Thoracic aorta (tissue), 2 donors: ENCODE data around the gene TOE1. TPM values are rescaled to one million over a fixed set of nuclear protein-coding genes. Genes with fewer than 3 reads are reported as not detected.

Experiments used
- ATAC-seq: fragments of 150-250 bp; one replicate; pipeline ENCODE4 v1.8.0; 2017; ENCODE audit warnings: low read depth; ENCODE audit not compliant: insufficient number of reproducible peaks, low FRiP score
- DNase-seq: peaks from one replicate; pipeline ENCODE4 v3.0.0-alpha.2; 2020; ENCODE audit warnings: low spot score
- H3K27ac ChIP-seq, 2 donors: fragments of 200-600 bp; sonication (generic); 1 replicate in 1 of 2; 2 replicates in 1 of 2; pipeline ENCODE4 v1.5.1; 2016; ENCODE audit warnings: mild to moderate bottlenecking in 2 of 2, moderate library complexity in 2 of 2
- H3K27me3 ChIP-seq: fragments of 200-600 bp; sonication (generic); replicated peaks from 2 replicates; pipeline ENCODE4 v1.6.0; 2016; ENCODE audit warnings: mild to moderate bottlenecking; ENCODE audit not compliant: insufficient read depth
- H3K36me3 ChIP-seq: fragments of 200-600 bp; sonication (generic); one replicate; pipeline ENCODE4 v1.5.1; 2016
- H3K4me1 ChIP-seq, 2 donors: fragments of 200-600 bp; sonication (generic); 1 replicate in 1 of 2; 2 replicates in 1 of 2; pipeline versions ENCODE4 v1.5.1 to v1.6.0; 2016; ENCODE audit warnings: low read depth in 2 of 2, mild to moderate bottlenecking in 1 of 2; ENCODE audit not compliant: control insufficient read depth in 1 of 2
- H3K4me3 ChIP-seq: fragments of 200-600 bp; sonication (generic); 2 replicates; pipeline ENCODE4 v1.5.1; 2016; ENCODE audit warnings: mild to moderate bottlenecking
- H3K9me3 ChIP-seq: fragments of 200-600 bp; sonication (generic); 2 replicates; pipeline ENCODE4 v1.5.1; 2016
- total RNA-seq, 2 donors: library from RNA; depleted of rRNA; stranded (reverse); fragments of >200 nt; gene quantifications; one replicate each; pipeline versions ENCODE4 v1.1.0 to v1.2.3, GENCODE V29; 2016
- TF ChIP-seq, protein P1 (sequence below): fragments of 200-600 bp; sonication (generic); IDR thresholded peaks from one replicate; pipeline ENCODE4 v1.5.1; 2019; ENCODE audit warnings: antibody characterized with exemption

The TOE1 gene
- total RNA-seq, 2 donors from 2014 or later: 4.7 to 10.5 TPM

DNA sequence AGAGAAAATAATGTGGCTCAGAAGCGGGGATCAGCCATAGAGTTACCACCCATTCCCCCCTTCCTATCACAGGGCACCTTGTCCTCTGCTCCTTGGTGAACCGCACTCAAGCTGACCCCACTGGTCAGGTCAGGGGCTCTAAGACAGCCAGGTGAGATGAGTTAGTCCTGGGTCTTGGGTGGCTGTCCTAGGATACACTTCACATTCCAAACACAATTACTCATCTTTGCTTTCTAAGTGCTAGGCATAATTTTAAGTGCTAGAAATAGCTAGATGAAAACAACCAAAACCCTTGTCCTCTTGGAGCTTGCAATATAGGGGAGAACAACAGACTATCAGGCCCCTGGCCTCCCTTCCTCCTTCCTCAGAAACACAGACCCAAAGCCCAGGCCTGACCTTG, 8.1 kb downstream of the TOE1 start:
- no peaks in the 10 kb centered on the region for H3K9me3 ChIP-seq
- peaks cover 11% of the 10 kb centered on the region for H3K36me3 ChIP-seq
- H3K4me3 ChIP-seq: no peak overlapping the region
- H3K4me1 ChIP-seq: peaks cover 9 to 21% of the 10 kb centered on the region in 2 donors
- peak overlapping the region; percentile 24 to 56 for H3K27ac ChIP-seq
- ATAC-seq (no peak), DNase-seq (no peak)
- TF ChIP-seq, protein P1, sequence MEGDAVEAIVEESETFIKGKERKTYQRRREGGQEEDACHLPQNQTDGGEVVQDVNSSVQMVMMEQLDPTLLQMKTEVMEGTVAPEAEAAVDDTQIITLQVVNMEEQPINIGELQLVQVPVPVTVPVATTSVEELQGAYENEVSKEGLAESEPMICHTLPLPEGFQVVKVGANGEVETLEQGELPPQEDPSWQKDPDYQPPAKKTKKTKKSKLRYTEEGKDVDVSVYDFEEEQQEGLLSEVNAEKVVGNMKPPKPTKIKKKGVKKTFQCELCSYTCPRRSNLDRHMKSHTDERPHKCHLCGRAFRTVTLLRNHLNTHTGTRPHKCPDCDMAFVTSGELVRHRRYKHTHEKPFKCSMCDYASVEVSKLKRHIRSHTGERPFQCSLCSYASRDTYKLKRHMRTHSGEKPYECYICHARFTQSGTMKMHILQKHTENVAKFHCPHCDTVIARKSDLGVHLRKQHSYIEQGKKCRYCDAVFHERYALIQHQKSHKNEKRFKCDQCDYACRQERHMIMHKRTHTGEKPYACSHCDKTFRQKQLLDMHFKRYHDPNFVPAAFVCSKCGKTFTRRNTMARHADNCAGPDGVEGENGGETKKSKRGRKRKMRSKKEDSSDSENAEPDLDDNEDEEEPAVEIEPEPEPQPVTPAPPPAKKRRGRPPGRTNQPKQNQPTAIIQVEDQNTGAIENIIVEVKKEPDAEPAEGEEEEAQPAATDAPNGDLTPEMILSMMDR: no peak
- no peaks in the 10 kb centered on the region for H3K27me3 ChIP-seq

DNA sequence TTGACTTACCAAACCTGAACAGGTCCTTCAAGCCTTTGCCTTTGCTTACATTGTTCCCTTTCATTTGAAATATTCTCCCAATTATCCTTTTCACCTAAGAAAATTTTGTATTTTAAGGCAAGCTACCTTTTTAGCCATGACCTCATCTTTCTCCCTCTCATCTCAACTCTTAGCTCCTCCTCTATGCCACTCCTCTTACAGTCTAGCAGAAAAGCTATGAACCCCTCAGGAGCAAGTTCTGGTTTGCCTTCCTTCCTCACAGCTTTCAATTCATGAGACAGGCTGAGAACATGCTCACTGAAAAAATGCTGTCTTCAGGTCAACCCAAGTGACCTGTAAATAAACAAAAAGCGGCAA, 8.6 kb downstream of the TOE1 start:
- no peaks in the 10 kb centered on the region for H3K9me3 ChIP-seq
- H3K27ac ChIP-seq: peak overlapping the region; percentile 24 to 56
- H3K4me1 ChIP-seq: peaks cover 9 to 21% of the 10 kb centered on the region in 2 donors
- H3K4me3 ChIP-seq: no peak overlapping the region
- peaks cover 8% of the 10 kb centered on the region for H3K36me3 ChIP-seq
- no peak for ATAC-seq
- DNase-seq: no peak
- TF ChIP-seq, protein P1: no peak
- H3K27me3 ChIP-seq: no peaks in the 10 kb centered on the region

DNA sequence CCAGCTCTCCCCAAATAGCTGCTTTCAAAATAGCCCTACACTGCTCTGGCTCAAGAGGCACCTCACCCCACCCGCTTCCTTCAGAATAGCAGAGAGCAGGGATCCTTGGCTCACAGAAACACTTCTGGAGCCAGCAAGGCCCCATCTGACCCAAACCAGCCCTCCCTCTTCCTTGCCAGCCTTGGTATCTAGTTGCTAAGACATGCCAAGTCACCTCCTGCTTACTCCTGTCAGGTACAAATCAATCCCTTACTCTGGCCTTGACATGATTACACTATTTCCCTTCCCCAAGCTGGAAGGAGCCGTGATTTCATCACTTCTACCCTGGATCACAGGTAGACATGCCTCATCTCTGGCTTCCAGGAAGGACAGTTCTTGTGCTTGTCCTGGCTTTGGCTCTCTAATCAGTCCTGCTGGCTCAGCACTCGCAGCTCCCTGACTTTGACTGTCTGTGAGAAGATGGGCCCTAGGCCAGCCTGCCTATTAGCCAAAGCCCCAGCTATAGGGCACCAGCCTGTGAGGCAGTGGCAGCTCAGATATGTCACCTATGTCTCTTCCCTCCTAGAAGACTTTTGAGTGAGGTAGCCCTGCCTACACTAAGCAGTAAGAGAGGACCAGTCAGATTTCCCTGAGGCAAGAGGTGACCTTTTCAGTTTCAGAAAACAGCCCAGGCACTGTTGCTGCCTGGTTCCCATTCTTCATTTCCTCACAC, 9.2 kb downstream of the TOE1 start:
- ATAC-seq (no peak), DNase-seq (no peak)
- Histone ChIP-seq H3K36me3 (peaks cover 6% of the 10 kb centered on the region), H3K27me3 (no peaks in the 10 kb centered on the region), H3K4me3 (no peak overlapping the region), H3K4me1 (peaks cover 9 to 21% of the 10 kb centered on the region in 2 donors), H3K27ac (peak overlapping the region; percentile 24 to 56), H3K9me3 (no peaks in the 10 kb centered on the region)
- TF ChIP-seq, protein P1: no peak

DNA sequence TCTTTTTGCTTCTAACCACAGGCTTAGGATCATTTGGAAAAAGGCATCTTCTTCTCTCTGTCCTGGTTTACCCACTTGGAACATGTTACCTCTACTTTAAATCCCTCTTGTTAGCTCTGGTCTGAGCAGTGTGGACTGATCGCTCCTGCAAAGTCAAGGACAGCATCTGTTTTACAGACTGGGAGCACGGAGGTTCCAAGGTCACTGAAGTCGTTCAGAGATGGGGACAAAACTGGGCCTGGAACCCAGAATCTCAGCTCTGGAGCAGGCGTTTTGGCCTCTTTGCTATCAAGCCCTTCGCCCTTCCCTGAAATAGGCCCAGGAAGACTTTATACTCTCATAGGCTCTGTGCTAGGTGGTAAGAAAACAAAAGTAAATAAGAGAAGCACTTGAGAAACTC, 11.5 kb downstream of the TOE1 start:
- no peak overlapping the region for H3K4me3 ChIP-seq
- H3K9me3 ChIP-seq: no peaks in the 10 kb centered on the region
- peaks cover 3% of the 10 kb centered on the region for H3K36me3 ChIP-seq
- H3K27ac ChIP-seq: no peak overlapping the region
- H3K4me1 ChIP-seq: peaks cover 9 to 21% of the 10 kb centered on the region in 2 donors
- DNase-seq (no peak), ATAC-seq (no peak)
- no peaks in the 10 kb centered on the region for H3K27me3 ChIP-seq
- TF ChIP-seq, protein P1: no peak

DNA sequence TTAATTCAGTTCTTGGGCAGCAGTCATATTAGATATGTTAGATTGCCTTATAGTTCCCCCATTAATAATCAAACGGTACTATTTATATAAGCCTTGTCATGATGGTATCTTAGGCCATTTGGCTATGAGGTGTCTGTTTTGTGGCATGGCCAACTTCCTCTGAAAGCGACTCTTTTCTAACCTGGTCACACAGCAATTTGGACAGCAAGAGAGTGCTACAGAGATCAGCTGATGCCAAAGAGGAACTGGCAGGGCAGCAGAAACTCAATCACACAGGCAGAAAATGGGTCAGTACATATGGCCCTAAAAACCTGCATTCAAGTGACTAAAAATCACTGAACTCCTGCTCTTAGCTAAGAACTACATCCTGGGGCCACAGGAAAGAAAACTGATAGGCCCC, 13.7 kb downstream of the TOE1 start:
- no peaks in the 10 kb centered on the region for H3K9me3 ChIP-seq
- H3K4me3 ChIP-seq: no peak overlapping the region
- peaks cover 2 to 9% of the 10 kb centered on the region in 2 donors for H3K4me1 ChIP-seq
- DNase-seq (no peak), ATAC-seq (no peak)
- H3K36me3 ChIP-seq: peaks cover 3% of the 10 kb centered on the region
- H3K27me3 ChIP-seq: no peaks in the 10 kb centered on the region
- TF ChIP-seq, protein P1: no peak
- no peak overlapping the region for H3K27ac ChIP-seq
